ENCODE measurements around the gene STOML2.

- TF ChIP-seq, protein P1, sequence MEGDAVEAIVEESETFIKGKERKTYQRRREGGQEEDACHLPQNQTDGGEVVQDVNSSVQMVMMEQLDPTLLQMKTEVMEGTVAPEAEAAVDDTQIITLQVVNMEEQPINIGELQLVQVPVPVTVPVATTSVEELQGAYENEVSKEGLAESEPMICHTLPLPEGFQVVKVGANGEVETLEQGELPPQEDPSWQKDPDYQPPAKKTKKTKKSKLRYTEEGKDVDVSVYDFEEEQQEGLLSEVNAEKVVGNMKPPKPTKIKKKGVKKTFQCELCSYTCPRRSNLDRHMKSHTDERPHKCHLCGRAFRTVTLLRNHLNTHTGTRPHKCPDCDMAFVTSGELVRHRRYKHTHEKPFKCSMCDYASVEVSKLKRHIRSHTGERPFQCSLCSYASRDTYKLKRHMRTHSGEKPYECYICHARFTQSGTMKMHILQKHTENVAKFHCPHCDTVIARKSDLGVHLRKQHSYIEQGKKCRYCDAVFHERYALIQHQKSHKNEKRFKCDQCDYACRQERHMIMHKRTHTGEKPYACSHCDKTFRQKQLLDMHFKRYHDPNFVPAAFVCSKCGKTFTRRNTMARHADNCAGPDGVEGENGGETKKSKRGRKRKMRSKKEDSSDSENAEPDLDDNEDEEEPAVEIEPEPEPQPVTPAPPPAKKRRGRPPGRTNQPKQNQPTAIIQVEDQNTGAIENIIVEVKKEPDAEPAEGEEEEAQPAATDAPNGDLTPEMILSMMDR (IDR thresholded peaks at IDR 0.05 in 2 of 3, conservative IDR thresholded peaks at IDR 0.05 in 1 of 3; ENCODE audit: insufficient read depth in 2 of 3, low read depth in 1 of 3, low read length in 3 of 3): no peak
- no peak for TF ChIP-seq TCF7L2 (IDR thresholded peaks at IDR 0.05; ENCODE audit: low read depth, low read length)
- TF ChIP-seq CREM (IDR thresholded peaks at IDR 0.05; ENCODE audit: low read depth): no peak
Measured at GRCh38 chr9:35104586-35104985, 1.7 kb upstream of the STOML2 start.
